HEK293T (cell line): ENCODE results near the gene FLT4.

Source experiments
- CTCF ChIA-PET: fragments of 350-600 bp; formaldehyde crosslinking; extraction: SDS; loops from one replicate; lab custom pipeline; 2021; ENCODE audit warnings: antibody characterized with exemption, inconsistent platforms; lab: Yijun Ruan, JAX
- POLR2A ChIA-PET: fragments of 350-600 bp; formaldehyde crosslinking; extraction: SDS; loops from one replicate; lab custom pipeline; 2020; ENCODE audit warnings: antibody characterized with exemption, inconsistent platforms; lab: Yijun Ruan, JAX
- DNase-seq: peaks from one replicate; pipeline ENCODE4 v3.0.0; 2012; ENCODE audit warnings: mixed read lengths; ENCODE audit errors: extremely low spot score
- ARNT ChIP-seq: fragments of 450-650 bp; IDR thresholded peaks from 2 replicates; pipeline ENCODE4 v1.6.1; 2017; ENCODE audit warnings: mild to moderate bottlenecking
- BHLHE40 ChIP-seq: fragments of 450-650 bp; IDR thresholded peaks from 2 replicates; pipeline ENCODE4 v1.6.1; 2016; ENCODE audit warnings: mild to moderate bottlenecking, moderate library complexity, borderline replicate concordance
- CTBP1 ChIP-seq: fragments of 450-650 bp; IDR thresholded peaks from 2 replicates; pipeline ENCODE4 v1.6.1; 2016; ENCODE audit warnings: borderline replicate concordance
- ELF4 ChIP-seq: fragments of 450-650 bp; IDR thresholded peaks from 2 replicates; pipeline ENCODE4 v1.6.1; 2017; ENCODE audit warnings: antibody characterized with exemption
- FOXA1 ChIP-seq: fragments of 450-650 bp; IDR thresholded peaks from 2 replicates; pipeline ENCODE4 v1.6.1; 2016; ENCODE audit warnings: mild to moderate bottlenecking
- FOXK2 ChIP-seq: fragments of 450-650 bp; IDR thresholded peaks from 2 replicates; pipeline ENCODE4 v1.6.1; 2016; ENCODE audit warnings: mild to moderate bottlenecking
- FOXM1 ChIP-seq: fragments of 450-650 bp; IDR thresholded peaks from 2 replicates; pipeline ENCODE4 v1.6.1; 2017; ENCODE audit warnings: mild to moderate bottlenecking, borderline replicate concordance
- HDGF ChIP-seq: fragments of 450-650 bp; IDR thresholded peaks from 2 replicates; pipeline ENCODE4 v1.6.1; 2017; ENCODE audit warnings: antibody characterized with exemption, borderline replicate concordance
- L3MBTL2 ChIP-seq: fragments of 450-650 bp; conservative IDR thresholded peaks from 2 replicates; pipeline ENCODE4 v1.6.1; 2016; ENCODE audit warnings: mild to moderate bottlenecking
- LEF1 ChIP-seq: fragments of 450-650 bp; IDR thresholded peaks from 2 replicates; pipeline ENCODE4 v1.6.1; 2017; ENCODE audit warnings: mild to moderate bottlenecking, borderline replicate concordance
- NFRKB ChIP-seq: fragments of 450-650 bp; IDR thresholded peaks from 2 replicates; pipeline ENCODE4 v1.6.1; 2016; ENCODE audit warnings: mild to moderate bottlenecking, moderate library complexity
- PKNOX1 ChIP-seq: fragments of 450-650 bp; IDR thresholded peaks from 2 replicates; pipeline ENCODE4 v1.6.1; 2016
- SP1 ChIP-seq: fragments of 450-650 bp; IDR thresholded peaks from 2 replicates; pipeline ENCODE4 v1.6.1; 2017
- SUZ12 ChIP-seq: fragments of 450-650 bp; IDR thresholded peaks from 2 replicates; pipeline ENCODE4 v1.6.1; 2016; ENCODE audit warnings: mild to moderate bottlenecking
- TARDBP ChIP-seq: fragments of 450-650 bp; IDR thresholded peaks from 2 replicates; pipeline ENCODE4 v1.6.1; 2016
- ZNF384 ChIP-seq: fragments of 450-650 bp; IDR thresholded peaks from 2 replicates; pipeline ENCODE4 v1.6.1; 2016

FLT4 gene

GRCh38 chr5:180586204-180586603 lies 63.2 kb downstream of the FLT4 start:
- ChIA-PET POLR2A (no interaction called here), CTCF (no interaction called here)
- DNase-seq: no peak
- no peak for TF ChIP-seq SUZ12
- TF ChIP-seq CTBP1: no peak
- no peak for TF ChIP-seq BHLHE40
- TF ChIP-seq ARNT: no peak

GRCh38 chr5:180583738-180584137 lies 65.7 kb downstream of the FLT4 start:
- TF ChIP-seq FOXA1 (no peak), L3MBTL2 (no peak), SUZ12 (no peak), PKNOX1 (no peak), BHLHE40 (no peak), ARNT (no peak)
- CTCF ChIA-PET: no interaction called here
- no peak for DNase-seq
- POLR2A ChIA-PET: no interaction called here

- ChIA-PET POLR2A (no interaction called here), CTCF (no interaction called here)
Observed at GRCh38 chr5:180580681-180581080, 68.7 kb downstream of the FLT4 start.

GRCh38 chr5:180575571-180575970 lies 73.8 kb downstream of the FLT4 start:
- POLR2A ChIA-PET: no interaction called here
- no peak for DNase-seq
- TF ChIP-seq FOXK2 (no peak), BHLHE40 (no peak), TARDBP (no peak), SP1 (no peak), ARNT (no peak), FOXA1 (no peak), L3MBTL2 (no peak), ZNF384 (no peak), ELF4 (no peak), NFRKB (no peak), PKNOX1 (no peak), SUZ12 (no peak), LEF1 (no peak), FOXM1 (no peak), CTBP1 (no peak), HDGF (no peak)
- CTCF ChIA-PET: interaction anchor here (1.1 kb wide), 1 partner anchor 30 kb away, joined by 4 read pairs; no protein-coding TSS in a partner anchor

More at GRCh38 chr5:180580681-180581080, 68.7 kb downstream of the FLT4 start:
- DNase-seq: no peak
- TF ChIP-seq SP1: no peak
- no peak for TF ChIP-seq BHLHE40
- TF ChIP-seq ZNF384: no peak
- no peak for TF ChIP-seq ELF4
- no peak for TF ChIP-seq SUZ12
- no peak for TF ChIP-seq FOXK2

GRCh38 chr5:180568914-180569313 lies 80.5 kb downstream of the FLT4 start:
- ChIA-PET CTCF (no interaction called here), POLR2A (no interaction called here)
- TF ChIP-seq ELF4 (no peak), ARNT (no peak), SUZ12 (no peak)
- no peak for DNase-seq

- DNase-seq: no peak
- ChIA-PET POLR2A (no interaction called here), CTCF (no interaction called here)
- TF ChIP-seq SUZ12 (no peak), TARDBP (no peak), ELF4 (no peak)
Observed at GRCh38 chr5:180563994-180564393, 85.4 kb downstream of the FLT4 start.

- no peak for TF ChIP-seq ZNF384
- no peak for TF ChIP-seq ARNT
- no peak for TF ChIP-seq NFRKB
- no peak for TF ChIP-seq TARDBP
- no peak for TF ChIP-seq FOXK2
- no peak for TF ChIP-seq HDGF
- no peak for TF ChIP-seq FOXM1
- no peak for TF ChIP-seq PKNOX1
- TF ChIP-seq SUZ12: no peak
- no peak for TF ChIP-seq L3MBTL2
- no peak for TF ChIP-seq FOXA1
- no peak for TF ChIP-seq CTBP1
- no peak for TF ChIP-seq SP1
- no peak for TF ChIP-seq BHLHE40
- TF ChIP-seq ELF4: no peak
- no peak for TF ChIP-seq LEF1
- no peak for DNase-seq
- CTCF ChIA-PET: no interaction called here
- POLR2A ChIA-PET: no interaction called here
Observed at GRCh38 chr5:180558232-180558631, 91.2 kb downstream of the FLT4 start.
